ENCODE measurements around the gene DNAJC13.

Gene DNAJC13

GRCh38 chr3:132570016-132570415, 152.7 kb downstream of the DNAJC13 start:
- H3K4me3 ChIP-seq: no peak overlapping the region
- DNase-seq (ENCODE audit: low spot score in 2 of 2): no peak
- in situ Hi-C loops (cut with MboI; ENCODE audit: low sequenced_read_pairs): no loop called here
- H3K36me3 ChIP-seq (replicated peaks): peaks cover under 1% of the 10 kb centered on the region; the same call in 1 of the 2 replicates
- no peaks in the 10 kb centered on the region for H3K27me3 ChIP-seq (ENCODE audit: low read depth)
- no peaks in the 10 kb centered on the region for H3K4me1 ChIP-seq
- no peaks in the 10 kb centered on the region for H3K9me3 ChIP-seq

GRCh38 chr3:132573797-132574211, 156.5 kb downstream of the DNAJC13 start:
- in situ Hi-C loops (cut with MboI; ENCODE audit: low sequenced_read_pairs): no loop called here
- peaks cover 5% of the 10 kb centered on the region; the same call in 1 of the 2 replicates for H3K36me3 ChIP-seq (replicated peaks)
- no peaks in the 10 kb centered on the region for H3K4me1 ChIP-seq
- H3K27me3 ChIP-seq (ENCODE audit: low read depth): no peaks in the 10 kb centered on the region
- H3K4me3 ChIP-seq: no peak overlapping the region
- no peaks in the 10 kb centered on the region for H3K9me3 ChIP-seq
- DNase-seq (ENCODE audit: low spot score in 2 of 2): no peak

- no peaks in the 10 kb centered on the region for H3K4me1 ChIP-seq
- no peaks in the 10 kb centered on the region for H3K27me3 ChIP-seq (ENCODE audit: low read depth)
- no peaks in the 10 kb centered on the region for H3K36me3 ChIP-seq (replicated peaks)
- no peaks in the 10 kb centered on the region for H3K9me3 ChIP-seq
- H3K4me3 ChIP-seq: no peak overlapping the region
- no peak for DNase-seq (ENCODE audit: low spot score in 2 of 2)
- in situ Hi-C loops (cut with MboI; ENCODE audit: low sequenced_read_pairs): no loop called here
Observed at GRCh38 chr3:132587401-132587800, 170.1 kb downstream of the DNAJC13 start.

Measured in HAP-1 (cell line).